ENCODE results near the gene TAF11L13.
"Not testable (repeated sequence)": the region's sequence is repeated elsewhere in the genome, so short reads cannot be mapped to it uniquely, and the experiment has no call there.

The TAF11L13 gene

DNA sequence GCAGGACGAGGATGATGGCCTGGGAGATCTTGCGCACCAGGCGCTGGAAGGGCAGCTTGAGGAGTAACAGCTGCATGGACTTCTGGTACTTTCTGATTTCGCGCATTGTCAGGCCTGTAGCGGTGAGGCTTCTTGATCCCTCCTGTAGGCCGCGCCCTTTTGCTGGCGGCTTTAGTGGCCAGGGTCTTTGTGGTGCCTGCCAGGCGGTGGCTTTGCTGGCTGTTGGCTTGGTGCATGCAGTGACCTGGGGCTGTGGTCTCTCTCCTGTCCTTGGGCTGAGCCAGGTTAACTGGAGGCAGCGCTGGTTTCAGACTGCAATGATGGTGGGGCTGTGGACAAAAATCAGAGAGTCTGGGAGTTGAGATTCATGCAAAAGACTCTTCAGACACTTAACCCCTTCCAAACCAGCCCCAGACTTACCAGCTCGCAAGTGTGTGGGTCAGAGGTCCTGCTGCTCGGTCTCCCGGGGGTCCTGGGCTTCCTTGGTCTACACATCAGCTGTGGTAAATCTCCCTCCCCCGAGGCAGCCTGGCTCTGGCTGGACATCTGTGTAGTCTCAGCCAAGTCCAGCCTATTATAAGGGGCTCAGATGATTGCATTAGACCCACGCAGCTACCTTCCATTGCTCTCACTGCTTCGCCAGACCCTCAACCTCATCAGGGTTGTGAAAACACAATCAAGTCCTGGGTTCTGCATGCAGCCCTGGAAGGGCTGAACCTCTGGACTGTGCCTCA lies 16.8 kb upstream of the TAF11L13 start:
- no peak for DNase-seq (ENCODE audit: extremely low read depth, insufficient read length)
- TF ChIP-seq, protein P1, sequence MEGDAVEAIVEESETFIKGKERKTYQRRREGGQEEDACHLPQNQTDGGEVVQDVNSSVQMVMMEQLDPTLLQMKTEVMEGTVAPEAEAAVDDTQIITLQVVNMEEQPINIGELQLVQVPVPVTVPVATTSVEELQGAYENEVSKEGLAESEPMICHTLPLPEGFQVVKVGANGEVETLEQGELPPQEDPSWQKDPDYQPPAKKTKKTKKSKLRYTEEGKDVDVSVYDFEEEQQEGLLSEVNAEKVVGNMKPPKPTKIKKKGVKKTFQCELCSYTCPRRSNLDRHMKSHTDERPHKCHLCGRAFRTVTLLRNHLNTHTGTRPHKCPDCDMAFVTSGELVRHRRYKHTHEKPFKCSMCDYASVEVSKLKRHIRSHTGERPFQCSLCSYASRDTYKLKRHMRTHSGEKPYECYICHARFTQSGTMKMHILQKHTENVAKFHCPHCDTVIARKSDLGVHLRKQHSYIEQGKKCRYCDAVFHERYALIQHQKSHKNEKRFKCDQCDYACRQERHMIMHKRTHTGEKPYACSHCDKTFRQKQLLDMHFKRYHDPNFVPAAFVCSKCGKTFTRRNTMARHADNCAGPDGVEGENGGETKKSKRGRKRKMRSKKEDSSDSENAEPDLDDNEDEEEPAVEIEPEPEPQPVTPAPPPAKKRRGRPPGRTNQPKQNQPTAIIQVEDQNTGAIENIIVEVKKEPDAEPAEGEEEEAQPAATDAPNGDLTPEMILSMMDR (IDR thresholded peaks at IDR 0.05; ENCODE audit: insufficient read depth, low read length, poor library complexity, severe bottlenecking), result no peak

GRCh38 chr5:17619354-17619753 lies 12.5 kb upstream of the TAF11L13 start:
- TF ChIP-seq, protein P1 (IDR thresholded peaks at IDR 0.05; ENCODE audit: insufficient read depth, low read length, poor library complexity, severe bottlenecking), result no peak

More for the DNA sequence above, 16.8 kb upstream of the TAF11L13 start:
- no peaks in the 10 kb centered on the region for H3K36me3 ChIP-seq (ENCODE audit: control insufficient read depth, insufficient read depth, low read length)
- no peaks in the 10 kb centered on the region for H3K27me3 ChIP-seq (replicated peaks; ENCODE audit: control insufficient read depth, insufficient read depth, low read length)
- no peak overlapping the region for H3K4me3 ChIP-seq (replicated peaks; ENCODE audit: low read depth, low read length)

GRCh38 chr5:17620627-17621026 lies 11.3 kb upstream of the TAF11L13 start:
- no peak for DNase-seq (ENCODE audit: extremely low read depth, insufficient read length)
- H3K4me3 ChIP-seq (replicated peaks; ENCODE audit: low read depth, low read length), result no peak overlapping the region
- H3K27me3 ChIP-seq (replicated peaks; ENCODE audit: control insufficient read depth, insufficient read depth, low read length), result no peaks in the 10 kb centered on the region
- TF ChIP-seq, protein P1 (IDR thresholded peaks at IDR 0.05; ENCODE audit: insufficient read depth, low read length, poor library complexity, severe bottlenecking), result no peak
- H3K36me3 ChIP-seq (ENCODE audit: control insufficient read depth, insufficient read depth, low read length), result no peaks in the 10 kb centered on the region

More at GRCh38 chr5:17619354-17619753, 12.5 kb upstream of the TAF11L13 start:
- DNase-seq (ENCODE audit: extremely low read depth, insufficient read length), result no peak
- no peaks in the 10 kb centered on the region for H3K27me3 ChIP-seq (replicated peaks; ENCODE audit: control insufficient read depth, insufficient read depth, low read length)
- no peaks in the 10 kb centered on the region for H3K36me3 ChIP-seq (ENCODE audit: control insufficient read depth, insufficient read depth, low read length)
- H3K4me3 ChIP-seq (replicated peaks; ENCODE audit: low read depth, low read length), result no peak overlapping the region

- no peaks in the 10 kb centered on the region for H3K27me3 ChIP-seq (replicated peaks; ENCODE audit: control insufficient read depth, insufficient read depth, low read length)
- no peak overlapping the region for H3K4me3 ChIP-seq (replicated peaks; ENCODE audit: low read depth, low read length)
- DNase-seq (ENCODE audit: extremely low read depth, insufficient read length), result no peak
- no peaks in the 10 kb centered on the region for H3K36me3 ChIP-seq (ENCODE audit: control insufficient read depth, insufficient read depth, low read length)
- TF ChIP-seq, protein P1 (IDR thresholded peaks at IDR 0.05; ENCODE audit: insufficient read depth, low read length, poor library complexity, severe bottlenecking), result no peak
Measured at GRCh38 chr5:17625686-17626085, 6.2 kb upstream of the TAF11L13 start.

DNA sequence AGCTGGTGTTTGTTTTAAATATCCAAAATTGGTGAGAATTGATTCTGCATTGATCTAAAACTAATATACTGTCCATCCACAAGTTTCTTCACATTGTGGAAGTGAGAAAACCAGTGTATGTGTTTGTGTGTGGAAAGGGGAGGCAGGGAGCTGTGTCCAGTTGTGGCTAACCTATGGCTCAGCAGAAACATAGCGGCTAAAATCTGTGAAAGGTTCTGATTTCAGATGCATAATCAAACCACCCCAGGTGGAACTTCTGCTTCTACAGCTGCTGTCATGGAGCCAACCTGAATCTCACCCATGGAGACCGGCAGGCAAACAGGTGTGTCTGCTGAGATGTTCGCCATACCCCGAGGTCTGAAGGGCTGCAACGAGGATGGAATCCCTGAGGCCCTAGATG lies 2.3 kb downstream of the TAF11L13 start, which contains the start of gene TAF11L14:
TAF11L14 (plus strand) TSS at position 301 of the 400 bp plus-strand sequence.
- TF ChIP-seq, protein P1 (IDR thresholded peaks at IDR 0.05; ENCODE audit: insufficient read depth, low read length, poor library complexity, severe bottlenecking), result no peak
- Histone ChIP-seq H3K4me3 (replicated peaks; ENCODE audit: low read depth, low read length) (no peak within 1 kb of the TSS), H3K36me3 (ENCODE audit: control insufficient read depth, insufficient read depth, low read length) (no peaks in the 10 kb centered on the region), H3K27me3 (replicated peaks; ENCODE audit: control insufficient read depth, insufficient read depth, low read length) (no peaks in the 10 kb centered on the region)
- no peak for DNase-seq (ENCODE audit: extremely low read depth, insufficient read length)

DNA sequence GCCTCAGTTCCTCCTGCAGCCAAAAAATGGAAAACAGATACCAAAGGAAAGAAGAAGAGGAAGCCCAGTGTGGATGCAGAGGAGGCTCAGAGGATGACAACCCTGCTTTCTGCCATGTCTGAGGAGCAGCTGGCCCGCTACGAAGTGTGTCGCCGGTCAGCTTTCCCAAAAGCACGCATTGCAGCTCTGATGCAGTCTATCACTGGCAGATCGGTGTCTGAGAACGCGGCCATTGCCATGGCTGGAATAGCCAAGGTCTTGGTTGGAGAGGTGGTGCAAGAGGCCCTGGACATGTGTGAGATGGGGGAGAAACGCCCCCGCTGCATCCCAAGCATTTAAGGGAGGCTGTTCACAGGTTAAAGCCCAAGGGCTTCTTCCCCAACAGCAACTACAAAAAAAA lies 17.3 kb downstream of the TAF11L13 start:
- not testable (repeated sequence) for H3K36me3 ChIP-seq (ENCODE audit: control insufficient read depth, insufficient read depth, low read length); H3K4me3 ChIP-seq (replicated peaks; ENCODE audit: low read depth, low read length); H3K27me3 ChIP-seq (replicated peaks; ENCODE audit: control insufficient read depth, insufficient read depth, low read length); DNase-seq (ENCODE audit: extremely low read depth, insufficient read length)

DNA sequence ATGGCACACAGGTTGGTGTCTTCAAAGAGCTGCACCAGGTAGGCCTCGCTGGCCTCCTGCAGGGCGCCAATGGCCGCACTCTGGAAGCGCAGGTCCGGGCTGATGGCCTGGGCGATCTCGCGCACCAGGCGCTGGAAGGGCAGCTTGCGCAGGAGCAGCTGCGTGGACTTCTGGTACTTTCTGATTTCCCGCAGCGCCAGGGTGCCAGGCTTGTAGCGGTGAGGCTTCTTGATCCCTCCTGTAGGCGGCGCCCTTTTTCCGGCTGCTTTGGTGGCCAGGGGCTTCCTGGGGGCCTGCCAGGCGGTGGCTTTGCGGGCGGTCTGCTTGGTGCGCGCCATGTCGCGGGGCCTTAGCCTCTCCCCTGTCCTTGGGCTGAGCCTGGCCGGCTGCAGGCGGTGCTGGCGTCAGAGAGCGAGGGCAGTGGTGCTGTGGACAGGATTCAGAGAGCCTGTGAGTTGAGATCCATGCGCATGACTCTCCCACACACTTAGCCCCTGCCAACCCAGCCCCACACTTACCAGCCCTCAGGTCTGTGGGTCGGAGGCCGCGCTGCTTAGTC lies 23.4 kb downstream of the TAF11L13 start:
- H3K27me3 ChIP-seq (replicated peaks; ENCODE audit: control insufficient read depth, insufficient read depth, low read length); DNase-seq (ENCODE audit: extremely low read depth, insufficient read length); H3K36me3 ChIP-seq (ENCODE audit: control insufficient read depth, insufficient read depth, low read length); H3K4me3 ChIP-seq (replicated peaks; ENCODE audit: low read depth, low read length): not testable (repeated sequence)

All from GM06990 (cell line).